ENCODE results near the gene JPH4.
A peak's percentile ranks its signal among the peaks of the same experiment; 100 is the strongest.
"Not testable (repeated sequence)": the region's sequence is repeated elsewhere in the genome, so short reads cannot be mapped to it uniquely, and the experiment has no call there.

Gene JPH4

GRCh38 chr14:23608454-23608853 lies 29.9 kb upstream of the JPH4 start:
- no peak for DNase-seq

- no peak for DNase-seq
Measured at GRCh38 chr14:23605931-23606585, 27.5 kb upstream of the JPH4 start.

GRCh38 chr14:23604675-23605170 lies 26.1 kb upstream of the JPH4 start:
- DNase-seq, result no peak

- DNase-seq, result no peak
Measured at GRCh38 chr14:23604148-23604547, 25.6 kb upstream of the JPH4 start.

GRCh38 chr14:23603103-23603502 lies 24.5 kb upstream of the JPH4 start:
- DNase-seq, result no peak

GRCh38 chr14:23602181-23603095 lies 23.8 kb upstream of the JPH4 start:
- no peak for DNase-seq

GRCh38 chr14:23601845-23602180 lies 23.2 kb upstream of the JPH4 start:
- no peak for DNase-seq

- no peak for DNase-seq
Measured at GRCh38 chr14:23601424-23601823, 22.8 kb upstream of the JPH4 start.

- DNase-seq, result no peak
Measured at GRCh38 chr14:23600806-23601205, 22.2 kb upstream of the JPH4 start.

- no peak for DNase-seq
Measured at GRCh38 chr14:23600322-23600707, 21.7 kb upstream of the JPH4 start.

GRCh38 chr14:23594191-23594590 lies 15.6 kb upstream of the JPH4 start:
- not testable (repeated sequence) for DNase-seq

- no peak for DNase-seq
Measured at GRCh38 chr14:23590198-23590597, 11.6 kb upstream of the JPH4 start.

GRCh38 chr14:23589606-23590005 lies 11.0 kb upstream of the JPH4 start:
- DNase-seq, result no peak

- peak; percentile 84 for DNase-seq
Measured at GRCh38 chr14:23588884-23589598, 10.5 kb upstream of the JPH4 start.

GRCh38 chr14:23584527-23585203 lies 6.1 kb upstream of the JPH4 start:
- not testable (repeated sequence) for DNase-seq

GRCh38 chr14:23583761-23584526 lies 5.4 kb upstream of the JPH4 start:
- DNase-seq, result not testable (repeated sequence)

- no peak for DNase-seq
Measured at GRCh38 chr14:23582906-23583760, 4.5 kb upstream of the JPH4 start.

GRCh38 chr14:23580948-23581281 lies 2.3 kb upstream of the JPH4 start:
- DNase-seq, result no peak

GRCh38 chr14:23580152-23580926 lies 1.7 kb upstream of the JPH4 start:
- no peak for DNase-seq

- DNase-seq, result no peak
Measured at GRCh38 chr14:23579739-23580138, 1.1 kb upstream of the JPH4 start.

- no peak for DNase-seq
Measured at GRCh38 chr14:23579311-23579630, 681 bp upstream of the JPH4 start.

Data from activated gamma-delta T cell treated with Interleukin-2 at 50 U/mL for 16 hours (primary cell).